ENCODE measurements around the gene SLC9A3.
"Not testable (repeated sequence)": the region's sequence is repeated elsewhere in the genome, so short reads cannot be mapped to it uniquely, and the experiment has no call there.

The SLC9A3 gene

GRCh38 chr5:513216-514100, 10.8 kb downstream of the SLC9A3 start:
- DNase-seq (ENCODE audit: low read depth, low spot score): no peak
- TF ChIP-seq CTCF (IDR thresholded peaks at IDR 0.05; ENCODE audit: insufficient read depth, low read length, missing control alignments): no peak
- H3K4me3 ChIP-seq (ENCODE audit: low read depth, low read length): no peak overlapping the region
- CTCF ChIA-PET: no interaction called here
- POLR2A ChIA-PET: no interaction called here

DNA sequence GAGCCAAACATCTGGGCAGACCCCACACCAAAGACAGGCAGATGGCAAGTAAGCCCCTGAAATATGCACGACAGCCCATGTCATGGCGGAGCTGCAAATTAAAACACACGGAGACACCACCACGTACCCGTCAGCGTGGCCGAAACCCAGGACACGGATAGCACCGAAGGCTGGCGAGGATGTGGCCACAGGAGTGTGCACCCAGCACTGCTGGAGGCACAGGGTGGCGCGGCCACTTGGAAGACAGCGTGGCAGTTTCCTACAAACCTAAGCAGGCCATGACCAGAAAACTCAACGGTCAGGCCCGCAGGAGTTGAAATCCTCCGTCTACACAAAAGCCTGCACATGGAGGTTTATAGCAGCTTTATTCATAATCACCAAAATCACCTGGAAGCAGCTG, 12.8 kb downstream of the SLC9A3 start:
- ChIA-PET CTCF (interaction anchor here (0.7 kb wide), 1 partner anchor 27 kb away, joined by 3 read pairs; no protein-coding TSS in a partner anchor), POLR2A (no interaction called here)
- TF ChIP-seq CTCF (IDR thresholded peaks at IDR 0.05; ENCODE audit: insufficient read depth, low read length, missing control alignments): no peak
- no peak overlapping the region for H3K4me3 ChIP-seq (ENCODE audit: low read depth, low read length)
- no peak for DNase-seq (ENCODE audit: low read depth, low spot score)

GRCh38 chr5:510521-510920, 13.7 kb downstream of the SLC9A3 start:
- TF ChIP-seq CTCF (IDR thresholded peaks at IDR 0.05; ENCODE audit: insufficient read depth, low read length, missing control alignments): no peak
- POLR2A ChIA-PET: no interaction called here
- no peak for DNase-seq (ENCODE audit: low read depth, low spot score)
- no peak overlapping the region for H3K4me3 ChIP-seq (ENCODE audit: low read depth, low read length)
- CTCF ChIA-PET: no interaction called here

DNA sequence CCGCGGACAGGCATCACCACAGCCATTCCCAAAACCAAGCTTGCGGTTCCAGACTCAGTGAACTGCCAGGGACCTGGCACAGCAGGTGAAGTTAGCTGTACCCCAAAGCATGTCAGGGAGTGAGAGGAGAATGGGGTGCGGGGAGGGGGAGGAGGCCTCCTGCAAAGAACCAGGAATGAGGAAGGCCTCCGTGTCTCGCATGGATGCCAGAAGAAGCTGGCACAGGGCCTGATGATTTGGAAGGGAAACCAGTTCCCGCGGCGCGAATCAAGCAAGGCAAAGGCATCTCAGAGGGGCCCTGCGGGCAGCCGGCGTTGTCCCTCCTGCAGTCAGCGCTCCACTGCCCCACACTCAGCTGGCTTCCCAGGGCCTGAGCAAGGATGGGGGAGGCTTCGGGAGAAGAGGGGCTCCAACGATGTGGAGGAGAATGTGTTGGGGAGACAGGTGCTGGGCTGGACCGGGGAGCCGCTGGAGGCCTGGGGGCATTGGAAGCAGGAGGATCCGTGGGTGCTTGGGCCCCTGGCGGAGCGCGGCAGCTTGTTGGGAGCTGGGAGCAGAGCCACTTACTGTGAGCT, 14.6 kb downstream of the SLC9A3 start:
- CTCF ChIA-PET: no interaction called here
- no peak for DNase-seq (ENCODE audit: low read depth, low spot score)
- no peak for TF ChIP-seq CTCF (IDR thresholded peaks at IDR 0.05; ENCODE audit: insufficient read depth, low read length, missing control alignments)
- no peak overlapping the region for H3K4me3 ChIP-seq (ENCODE audit: low read depth, low read length)
- POLR2A ChIA-PET: interaction anchor here (0.9 kb wide), 1 partner anchor 29 kb away, joined by 3 read pairs; no protein-coding TSS in a partner anchor

- H3K4me3 ChIP-seq (ENCODE audit: low read depth, low read length); DNase-seq (ENCODE audit: low read depth, low spot score); CTCF ChIA-PET: not testable (repeated sequence)
- POLR2A ChIA-PET: interaction anchor here (0.7 kb wide), 1 partner anchor 14 kb away, joined by 3 read pairs; no protein-coding TSS in a partner anchor
Measured at GRCh38 chr5:507986-508575, 16.2 kb downstream of the SLC9A3 start.

DNA sequence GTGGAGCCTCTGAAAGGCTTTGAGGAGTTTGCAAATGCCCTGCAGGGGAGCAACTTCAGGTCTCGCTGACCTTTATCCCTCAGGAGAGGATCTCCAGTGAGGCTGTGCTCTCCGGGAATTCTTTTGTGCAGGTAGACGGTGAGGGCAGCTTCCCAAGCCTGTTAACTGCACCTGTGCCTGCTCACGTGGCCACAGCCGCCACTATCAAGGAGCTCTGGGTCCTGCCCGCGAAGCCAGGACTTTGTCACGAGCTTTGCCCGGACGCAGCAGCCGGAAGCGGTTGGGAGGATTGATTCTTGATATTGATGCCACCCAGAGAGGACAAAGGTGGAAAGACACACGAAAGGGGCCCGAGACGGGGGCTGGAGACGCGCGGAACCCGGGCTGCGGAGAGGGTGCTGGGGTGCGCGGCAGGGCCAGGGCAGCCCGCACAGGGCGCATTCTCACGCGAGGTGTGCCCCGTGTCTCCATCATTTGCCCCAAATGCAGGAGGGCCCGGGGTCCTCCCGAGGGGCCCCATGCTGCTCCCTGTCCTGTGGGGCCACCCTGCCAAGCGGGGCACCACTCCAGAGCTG, 18.2 kb downstream of the SLC9A3 start:
- POLR2A ChIA-PET: no interaction called here
- DNase-seq (ENCODE audit: low read depth, low spot score): no peak
- CTCF ChIA-PET: no interaction called here
- H3K4me3 ChIP-seq (ENCODE audit: low read depth, low read length): no peak overlapping the region
- TF ChIP-seq CTCF (IDR thresholded peaks at IDR 0.05; ENCODE audit: insufficient read depth, low read length, missing control alignments): no peak
